Peyer's patch (tissue), 4 donors: ENCODE results near the gene RAB9A. TPM values are rescaled to one million over a fixed set of nuclear protein-coding genes. Genes with fewer than 3 reads are reported as not detected.
"Not testable (repeated sequence)": the region's sequence is repeated elsewhere in the genome, so short reads cannot be mapped to it uniquely, and the experiment has no call there.

Experiments used
- DNase-seq, 3 donors: peaks; one replicate each; pipeline ENCODE4 v3.0.0-alpha.2; 2017 to 2019
- H3K27ac ChIP-seq, 4 donors: fragments of 200-600 bp; sonication (generic); one replicate each; pipeline ENCODE4 v1.5.1; 2016 to 2019
- H3K27me3 ChIP-seq, 2 donors: fragments of 200-600 bp; sonication (generic); one replicate each; pipeline ENCODE4 v1.5.1; 2019
- H3K36me3 ChIP-seq, 3 donors: fragments of 200-600 bp; sonication (generic); one replicate each; pipeline ENCODE4 v1.5.1; 2016 to 2019
- H3K4me1 ChIP-seq, 4 donors: fragments of 200-600 bp; sonication (generic); one replicate each; pipeline ENCODE4 v1.5.1; 2016 to 2019
- H3K4me3 ChIP-seq, 4 donors: fragments of 200-600 bp; sonication (generic); 1 replicate in 3 of 4; 2 replicates in 1 of 4; pipeline ENCODE4 v1.5.1; 2016 to 2019; ENCODE audit warnings: mild to moderate bottlenecking in 1 of 4
- H3K9me3 ChIP-seq, 4 donors: fragments of 200-600 bp; sonication (generic); one replicate each; pipeline ENCODE4 v1.5.1; 2016 to 2019; ENCODE audit warnings: mild to moderate bottlenecking in 1 of 4
- CTCF ChIP-seq, 6 experiments: fragments of 450-650 bp in 4 of 6; fragments of 200-600 bp in 2 of 6; sonication (generic) in 1 of 6; IDR thresholded peaks; one replicate each; pipeline ENCODE4 v1.5.1; 2017 to 2019; ENCODE audit warnings: antibody characterized with exemption in 6 of 6, mild to moderate bottlenecking in 3 of 6, moderate library complexity in 1 of 6
- POLR2A ChIP-seq, 2 donors: fragments of 450-650 bp; IDR thresholded peaks; one replicate each; pipeline ENCODE4 v1.5.1; 2017; ENCODE audit warnings: antibody characterized with exemption in 2 of 2, mild to moderate bottlenecking in 2 of 2, moderate library complexity in 2 of 2
- total RNA-seq, 4 donors: library from RNA; depleted of rRNA; stranded (reverse); fragments of >200 nt; gene quantifications; one replicate each; pipeline ENCODE4 v1.1.0, GENCODE V29; 2016

The RAB9A gene
- total RNA-seq, 4 donors from 2014 or later = 8.9 to 56.9 (median 12.8) TPM

GRCh38 chrX:13670197-13670596, 18.7 kb upstream of the RAB9A start:
- no peaks in the 10 kb centered on the region for H3K4me1 ChIP-seq
- no peak overlapping the region for H3K27ac ChIP-seq
- no peak for DNase-seq
- H3K36me3 ChIP-seq = no peaks in the 10 kb centered on the region
- H3K4me3 ChIP-seq = no peak overlapping the region
- no peaks in the 10 kb centered on the region for H3K9me3 ChIP-seq
- TF ChIP-seq CTCF (IDR thresholded peaks at IDR 0.05) (no peak), POLR2A (IDR thresholded peaks at IDR 0.05) (no peak)
- H3K27me3 ChIP-seq = no peaks in the 10 kb centered on the region

GRCh38 chrX:13673016-13673415, 15.9 kb upstream of the RAB9A start:
- DNase-seq = no peak
- TF ChIP-seq POLR2A (IDR thresholded peaks at IDR 0.05) (no peak), CTCF (IDR thresholded peaks at IDR 0.05) (no peak)
- Histone ChIP-seq H3K27me3 (no peaks in the 10 kb centered on the region), H3K27ac (no peak overlapping the region), H3K4me3 (no peak overlapping the region), H3K36me3 (no peaks in the 10 kb centered on the region), H3K4me1 (no peaks in the 10 kb centered on the region), H3K9me3 (no peaks in the 10 kb centered on the region)

GRCh38 chrX:13676885-13677284, 12.0 kb upstream of the RAB9A start:
- DNase-seq = no peak
- Histone ChIP-seq H3K27ac (no peak overlapping the region), H3K4me1 (no peaks in the 10 kb centered on the region), H3K36me3 (no peaks in the 10 kb centered on the region), H3K27me3 (no peaks in the 10 kb centered on the region), H3K9me3 (no peaks in the 10 kb centered on the region), H3K4me3 (no peak overlapping the region)
- TF ChIP-seq POLR2A (IDR thresholded peaks at IDR 0.05) (no peak), CTCF (IDR thresholded peaks at IDR 0.05) (no peak)

GRCh38 chrX:13679700-13680099, 9.2 kb upstream of the RAB9A start:
- H3K27me3 ChIP-seq, H3K9me3 ChIP-seq, H3K4me3 ChIP-seq, DNase-seq, H3K4me1 ChIP-seq, H3K27ac ChIP-seq, H3K36me3 ChIP-seq: not testable (repeated sequence)

GRCh38 chrX:13681595-13681994, 7.3 kb upstream of the RAB9A start:
- Histone ChIP-seq H3K4me1 (no peaks in the 10 kb centered on the region), H3K27me3 (no peaks in the 10 kb centered on the region), H3K27ac (no peak overlapping the region), H3K36me3 (no peaks in the 10 kb centered on the region), H3K9me3 (no peaks in the 10 kb centered on the region), H3K4me3 (no peak overlapping the region)
- DNase-seq = no peak
- TF ChIP-seq POLR2A (IDR thresholded peaks at IDR 0.05) = no peak

- Histone ChIP-seq H3K27me3 (no peaks in the 10 kb centered on the region), H3K4me1 (no peaks in the 10 kb centered on the region), H3K9me3 (no peaks in the 10 kb centered on the region), H3K27ac (no peak overlapping the region), H3K36me3 (no peaks in the 10 kb centered on the region), H3K4me3 (no peak overlapping the region)
- DNase-seq = no peak
- no peak for TF ChIP-seq POLR2A (IDR thresholded peaks at IDR 0.05)
These were observed 4.6 kb upstream of the RAB9A start for GRCh38 chrX:13684361-13684760.

- H3K4me1 ChIP-seq = no peaks in the 10 kb centered on the region
- no peak overlapping the region for H3K27ac ChIP-seq
- no peaks in the 10 kb centered on the region for H3K27me3 ChIP-seq
- no peaks in the 10 kb centered on the region for H3K9me3 ChIP-seq
- no peak for DNase-seq
- H3K36me3 ChIP-seq = no peaks in the 10 kb centered on the region
- H3K4me3 ChIP-seq = no peak overlapping the region
- TF ChIP-seq CTCF (IDR thresholded peaks at IDR 0.05) (no peak), POLR2A (IDR thresholded peaks at IDR 0.05) (no peak)
These were observed 3.7 kb upstream of the RAB9A start for GRCh38 chrX:13685126-13685763.
